Measurements from ENCODE around the gene SLITRK2.
A peak's percentile ranks its signal among the peaks of the same experiment; 100 is the strongest.

SLITRK2 gene

GRCh38 chrX:145825896-145826295, 8.3 kb downstream of the SLITRK2 start:
- Histone ChIP-seq H3K9ac (ENCODE audit: low read length) (no peak overlapping the region), H3K27me3 (ENCODE audit: low read depth, low read length) (no peaks in the 10 kb centered on the region), H3K4me2 (ENCODE audit: low read length) (peak overlapping the region; percentile 30), H3K36me3 (replicated peaks; ENCODE audit: low read depth, low read length) (no peaks in the 10 kb centered on the region), H3K27ac (ENCODE audit: low read length) (no peak overlapping the region), H4K20me1 (ENCODE audit: insufficient read depth, low read length) (no peaks in the 10 kb centered on the region), H3K4me3 (ENCODE audit: low read length) (no peak overlapping the region), H3K9me3 (ENCODE audit: insufficient read depth, low read length) (no peaks in the 10 kb centered on the region), H3K79me2 (ENCODE audit: low read length) (no peaks in the 10 kb centered on the region), H3K4me1 (ENCODE audit: low read length) (no peaks in the 10 kb centered on the region), H2AFZ (ENCODE audit: low read depth, low read length) (no peak overlapping the region)
- TF ChIP-seq, protein P1, sequence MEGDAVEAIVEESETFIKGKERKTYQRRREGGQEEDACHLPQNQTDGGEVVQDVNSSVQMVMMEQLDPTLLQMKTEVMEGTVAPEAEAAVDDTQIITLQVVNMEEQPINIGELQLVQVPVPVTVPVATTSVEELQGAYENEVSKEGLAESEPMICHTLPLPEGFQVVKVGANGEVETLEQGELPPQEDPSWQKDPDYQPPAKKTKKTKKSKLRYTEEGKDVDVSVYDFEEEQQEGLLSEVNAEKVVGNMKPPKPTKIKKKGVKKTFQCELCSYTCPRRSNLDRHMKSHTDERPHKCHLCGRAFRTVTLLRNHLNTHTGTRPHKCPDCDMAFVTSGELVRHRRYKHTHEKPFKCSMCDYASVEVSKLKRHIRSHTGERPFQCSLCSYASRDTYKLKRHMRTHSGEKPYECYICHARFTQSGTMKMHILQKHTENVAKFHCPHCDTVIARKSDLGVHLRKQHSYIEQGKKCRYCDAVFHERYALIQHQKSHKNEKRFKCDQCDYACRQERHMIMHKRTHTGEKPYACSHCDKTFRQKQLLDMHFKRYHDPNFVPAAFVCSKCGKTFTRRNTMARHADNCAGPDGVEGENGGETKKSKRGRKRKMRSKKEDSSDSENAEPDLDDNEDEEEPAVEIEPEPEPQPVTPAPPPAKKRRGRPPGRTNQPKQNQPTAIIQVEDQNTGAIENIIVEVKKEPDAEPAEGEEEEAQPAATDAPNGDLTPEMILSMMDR (IDR thresholded peaks at IDR 0.05; ENCODE audit: low read depth, low read length), result peak; percentile 41
- TF ChIP-seq EZH2phosphoT487 (IDR thresholded peaks at IDR 0.05; ENCODE audit: low read depth), result no peak

GRCh38 chrX:145826466-145826865, 8.8 kb downstream of the SLITRK2 start:
- Histone ChIP-seq H3K79me2 (ENCODE audit: low read length) (no peaks in the 10 kb centered on the region), H3K4me2 (ENCODE audit: low read length) (peak overlapping the region; percentile 30), H2AFZ (ENCODE audit: low read depth, low read length) (no peak overlapping the region), H3K4me3 (ENCODE audit: low read length) (no peak overlapping the region), H3K27ac (ENCODE audit: low read length) (no peak overlapping the region), H3K36me3 (replicated peaks; ENCODE audit: low read depth, low read length) (no peaks in the 10 kb centered on the region), H4K20me1 (ENCODE audit: insufficient read depth, low read length) (no peaks in the 10 kb centered on the region), H3K4me1 (ENCODE audit: low read length) (no peaks in the 10 kb centered on the region), H3K9me3 (ENCODE audit: insufficient read depth, low read length) (no peaks in the 10 kb centered on the region), H3K9ac (ENCODE audit: low read length) (no peak overlapping the region), H3K27me3 (ENCODE audit: low read depth, low read length) (no peaks in the 10 kb centered on the region)
- TF ChIP-seq EZH2phosphoT487 (IDR thresholded peaks at IDR 0.05; ENCODE audit: low read depth), result no peak
- TF ChIP-seq, protein P1 (IDR thresholded peaks at IDR 0.05; ENCODE audit: low read depth, low read length), result no peak

DNA sequence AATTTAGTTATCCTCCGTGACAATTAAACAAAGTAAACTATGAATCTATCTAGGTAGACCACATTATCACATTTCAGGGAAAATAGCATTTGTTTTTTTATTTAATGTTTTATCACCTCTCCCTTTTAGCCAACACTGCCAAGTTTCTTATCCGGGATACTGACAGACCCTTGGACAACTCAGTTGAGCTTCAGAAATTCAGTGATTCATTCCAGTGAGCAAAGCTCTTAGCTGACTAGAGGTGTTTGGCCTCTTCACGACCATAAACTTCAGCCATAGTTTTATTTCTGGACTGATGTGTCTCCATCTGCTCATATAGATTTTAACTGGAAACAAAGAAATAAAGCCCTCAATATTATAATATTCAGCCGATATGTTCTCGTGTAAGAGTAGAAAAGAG, 15.2 kb downstream of the SLITRK2 start:
- Histone ChIP-seq H3K4me3 (ENCODE audit: low read length) (no peak overlapping the region), H3K9ac (ENCODE audit: low read length) (no peak overlapping the region), H3K9me3 (ENCODE audit: insufficient read depth, low read length) (no peaks in the 10 kb centered on the region), H4K20me1 (ENCODE audit: insufficient read depth, low read length) (no peaks in the 10 kb centered on the region), H3K4me1 (ENCODE audit: low read length) (no peaks in the 10 kb centered on the region), H3K79me2 (ENCODE audit: low read length) (no peaks in the 10 kb centered on the region), H2AFZ (ENCODE audit: low read depth, low read length) (no peak overlapping the region), H3K27ac (ENCODE audit: low read length) (no peak overlapping the region), H3K4me2 (ENCODE audit: low read length) (no peak overlapping the region), H3K27me3 (ENCODE audit: low read depth, low read length) (no peaks in the 10 kb centered on the region), H3K36me3 (replicated peaks; ENCODE audit: low read depth, low read length) (no peaks in the 10 kb centered on the region)
- TF ChIP-seq EZH2phosphoT487 (IDR thresholded peaks at IDR 0.05; ENCODE audit: low read depth), result no peak
- TF ChIP-seq, protein P1 (IDR thresholded peaks at IDR 0.05; ENCODE audit: low read depth, low read length), result no peak

- H3K4me2 ChIP-seq (ENCODE audit: low read length), result no peak overlapping the region
- H3K9ac ChIP-seq (ENCODE audit: low read length), result no peak overlapping the region
- no peaks in the 10 kb centered on the region for H3K9me3 ChIP-seq (ENCODE audit: insufficient read depth, low read length)
- no peaks in the 10 kb centered on the region for H3K27me3 ChIP-seq (ENCODE audit: low read depth, low read length)
- H3K4me3 ChIP-seq (ENCODE audit: low read length), result no peak overlapping the region
- TF ChIP-seq, protein P1 (IDR thresholded peaks at IDR 0.05; ENCODE audit: low read depth, low read length), result no peak
- TF ChIP-seq EZH2phosphoT487 (IDR thresholded peaks at IDR 0.05; ENCODE audit: low read depth), result no peak
- H3K79me2 ChIP-seq (ENCODE audit: low read length), result no peaks in the 10 kb centered on the region
- no peak overlapping the region for H2AFZ ChIP-seq (ENCODE audit: low read depth, low read length)
- H3K36me3 ChIP-seq (replicated peaks; ENCODE audit: low read depth, low read length), result no peaks in the 10 kb centered on the region
- H3K27ac ChIP-seq (ENCODE audit: low read length), result no peak overlapping the region
- no peaks in the 10 kb centered on the region for H4K20me1 ChIP-seq (ENCODE audit: insufficient read depth, low read length)
- H3K4me1 ChIP-seq (ENCODE audit: low read length), result no peaks in the 10 kb centered on the region
These were observed 22.9 kb downstream of the SLITRK2 start for GRCh38 chrX:145840531-145840930.
